ENCODE data around the gene CLNS1A. TPM values are rescaled to one million over a fixed set of nuclear protein-coding genes. Genes with fewer than 3 reads are reported as not detected.

The CLNS1A gene
- total RNA-seq, 4 donors from 2014 or later, result 50.5 to 78.0 (median 72.7) TPM

GRCh38 chr11:77669848-77670511 lies 32.4 kb upstream of the CLNS1A start:
- 93% methylated on average over 2 of the region's 2 CpGs for WGBS
- Histone ChIP-seq H3K9me3 (no peaks in the 10 kb centered on the region), H3K36me3 (peaks cover 51 to 92% (median 84%) of the 10 kb centered on the region in 4 donors), H3K27ac (replicated peaks in 1 of 4) (no peak overlapping the region), H3K4me3 (no peak overlapping the region), H3K4me1 (peaks cover 0 to 5% (median 0%) of the 10 kb centered on the region in 4 donors), H3K27me3 (no peaks in the 10 kb centered on the region)
- intact Hi-C loops (cut with DNase I), result no loop called here
- TF ChIP-seq EP300 (IDR thresholded peaks at IDR 0.05) (no peak), CTCF (IDR thresholded peaks at IDR 0.05) (no peak), POLR2A (IDR thresholded peaks at IDR 0.05; ENCODE audit: low read depth) (no peak), POLR2AphosphoS5 (IDR thresholded peaks at IDR 0.05) (no peak)
- no peak for DNase-seq (ENCODE audit: extremely low spot score)

GRCh38 chr11:77668760-77669159 lies 31.2 kb upstream of the CLNS1A start:
- Histone ChIP-seq H3K9me3 (no peaks in the 10 kb centered on the region), H3K27ac (replicated peaks in 1 of 4) (no peak overlapping the region), H3K4me1 (peaks cover 0 to 5% (median 0%) of the 10 kb centered on the region in 4 donors), H3K36me3 (peaks cover 41 to 86% (median 74%) of the 10 kb centered on the region in 4 donors), H3K4me3 (no peak overlapping the region), H3K27me3 (no peaks in the 10 kb centered on the region)
- TF ChIP-seq POLR2AphosphoS5 (IDR thresholded peaks at IDR 0.05) (no peak), CTCF (IDR thresholded peaks at IDR 0.05) (no peak), POLR2A (IDR thresholded peaks at IDR 0.05; ENCODE audit: low read depth) (no peak), EP300 (IDR thresholded peaks at IDR 0.05) (no peak)
- DNase-seq (ENCODE audit: extremely low spot score), result no peak
- intact Hi-C loops (cut with DNase I), result no loop called here
- WGBS, result 83% methylated on average over 3 of the region's 3 CpGs

- intact Hi-C loops (cut with DNase I), result no loop called here
- no peak overlapping the region for H3K4me3 ChIP-seq
- DNase-seq (ENCODE audit: extremely low spot score), result no peak
- no peak overlapping the region for H3K27ac ChIP-seq (replicated peaks in 1 of 4)
- no peaks in the 10 kb centered on the region for H3K9me3 ChIP-seq
- WGBS, result 86% methylated on average over 7 of the region's 7 CpGs
- peaks cover 0 to 5% (median 0%) of the 10 kb centered on the region in 4 donors for H3K4me1 ChIP-seq
- peaks cover 24 to 54% (median 46%) of the 10 kb centered on the region in 4 donors for H3K36me3 ChIP-seq
- no peaks in the 10 kb centered on the region for H3K27me3 ChIP-seq
- no peak for TF ChIP-seq POLR2A (IDR thresholded peaks at IDR 0.05; ENCODE audit: low read depth)
- TF ChIP-seq POLR2AphosphoS5 (IDR thresholded peaks at IDR 0.05), result no peak
- TF ChIP-seq CTCF (IDR thresholded peaks at IDR 0.05), result no peak
- TF ChIP-seq EP300 (IDR thresholded peaks at IDR 0.05), result no peak
Observed at GRCh38 chr11:77665240-77665965, 27.8 kb upstream of the CLNS1A start.

- Histone ChIP-seq H3K4me3 (no peak overlapping the region), H3K4me1 (peaks cover 0 to 5% (median 0%) of the 10 kb centered on the region in 4 donors), H3K9me3 (no peaks in the 10 kb centered on the region), H3K27ac (replicated peaks in 1 of 4) (no peak overlapping the region), H3K36me3 (peaks cover 0 to 17% (median 10%) of the 10 kb centered on the region in 4 donors), H3K27me3 (no peaks in the 10 kb centered on the region)
- intact Hi-C loops (cut with DNase I), result no loop called here
- TF ChIP-seq POLR2A (IDR thresholded peaks at IDR 0.05; ENCODE audit: low read depth) (no peak), CTCF (IDR thresholded peaks at IDR 0.05) (no peak)
- 94% methylated on average over 3 of the region's 3 CpGs for WGBS
- no peak for DNase-seq (ENCODE audit: extremely low spot score)
Observed at GRCh38 chr11:77661670-77662069, 24.1 kb upstream of the CLNS1A start.

Measured in esophagus muscularis mucosa (tissue), 4 donors.